DND-41 (cell line): ENCODE data around the gene NT5C1A.

Source experiments
- CTCF ChIP-seq: IDR thresholded peaks from 2 replicates; pipeline ENCODE4 v1.5.1; 2012; ENCODE audit warnings: borderline replicate concordance, low read length, moderate library complexity, mild to moderate bottlenecking; ENCODE audit not compliant: poor library complexity, severe bottlenecking; ENCODE audit errors: extremely low read depth
- EZH2 ChIP-seq: IDR thresholded peaks from 3 replicates; pipeline ENCODE4 v1.6.1; 2012; ENCODE audit warnings: borderline replicate concordance, low read depth, mild to moderate bottlenecking, moderate library complexity, low read length, inconsistent platforms; ENCODE audit not compliant: severe bottlenecking

- TF ChIP-seq CTCF (no peak), EZH2 (no peak)
Observed at GRCh38 chr1:39635871-39636210, 36.1 kb downstream of the NT5C1A start.
